ENCODE results near the gene MAP3K14. TPM values are rescaled to one million over a fixed set of nuclear protein-coding genes. Genes with fewer than 3 reads are reported as not detected.
A peak's percentile ranks its signal among the peaks of the same experiment; 100 is the strongest.

MAP3K14 gene
- total and polyA plus RNA-seq, 2 donors (not counting 1 experiment from before 2014, with no cell fraction given): 3.6 to 5.2 TPM

DNA sequence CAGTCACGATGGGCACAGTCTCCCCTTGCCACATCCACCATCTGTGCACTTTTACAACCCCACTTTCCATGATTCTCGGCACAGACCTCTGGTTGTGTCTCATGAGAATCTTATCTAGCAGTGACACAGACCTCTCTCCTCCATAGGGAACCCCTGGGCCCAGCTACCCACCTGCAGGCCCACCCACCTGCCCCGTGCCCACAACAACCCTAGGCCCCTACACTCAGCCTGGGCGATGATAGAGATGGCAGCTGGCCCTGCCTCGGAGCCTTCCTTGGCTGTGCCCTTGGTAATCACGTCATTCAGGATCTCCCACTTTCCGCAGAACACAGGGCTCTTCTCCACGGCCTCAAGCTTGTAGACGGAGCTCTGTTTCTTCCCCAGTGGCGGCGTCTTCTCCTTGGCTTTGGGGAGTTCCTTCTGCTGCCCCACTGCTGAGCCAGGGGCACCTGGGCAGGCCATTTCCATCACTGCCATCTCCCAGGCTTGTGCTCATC is 26.5 kb downstream of the MAP3K14 start:
- Histone ChIP-seq H3K4me1 (ENCODE audit: control insufficient read depth, extremely low read depth, insufficient read depth, low read length) (peaks cover 20% of the 10 kb centered on the region), H3K9me3 (ENCODE audit: control insufficient read depth, insufficient read depth, low read depth, low read length) (no peaks in the 10 kb centered on the region), H4K20me1 (ENCODE audit: control insufficient read depth, extremely low read depth, insufficient read depth, low read length) (no peaks in the 10 kb centered on the region), H3K4me2 (ENCODE audit: extremely low read depth, insufficient read depth, low read length) (no peak overlapping the region), H3K4me3 (replicated peaks in 1 of 4; ENCODE audit: control extremely low read depth in 1 of 4, insufficient read depth in 1 of 4, low read depth in 3 of 4, low read length in 4 of 4) (no peak overlapping the region), H3K9ac (ENCODE audit: insufficient read depth, low read length) (no peak overlapping the region), H3K79me2 (ENCODE audit: control insufficient read depth, insufficient read depth, low read length) (peaks cover 13% of the 10 kb centered on the region), H3K36me3 (ENCODE audit: control insufficient read depth, insufficient read depth, low read length) (peaks cover 14% of the 10 kb centered on the region), H3K27ac (ENCODE audit: insufficient read depth, low read length) (no peak overlapping the region), H2AFZ (ENCODE audit: low read length) (no peak overlapping the region), H3K27me3 (ENCODE audit: control insufficient read depth, insufficient read depth, low read length) (no peaks in the 10 kb centered on the region)
- no peak for DNase-seq (ENCODE audit: low read depth in 2 of 2)
- no peak for TF ChIP-seq EZH2 (IDR thresholded peaks at IDR 0.05; ENCODE audit: low read length, missing control alignments)
- TF ChIP-seq, protein P1, sequence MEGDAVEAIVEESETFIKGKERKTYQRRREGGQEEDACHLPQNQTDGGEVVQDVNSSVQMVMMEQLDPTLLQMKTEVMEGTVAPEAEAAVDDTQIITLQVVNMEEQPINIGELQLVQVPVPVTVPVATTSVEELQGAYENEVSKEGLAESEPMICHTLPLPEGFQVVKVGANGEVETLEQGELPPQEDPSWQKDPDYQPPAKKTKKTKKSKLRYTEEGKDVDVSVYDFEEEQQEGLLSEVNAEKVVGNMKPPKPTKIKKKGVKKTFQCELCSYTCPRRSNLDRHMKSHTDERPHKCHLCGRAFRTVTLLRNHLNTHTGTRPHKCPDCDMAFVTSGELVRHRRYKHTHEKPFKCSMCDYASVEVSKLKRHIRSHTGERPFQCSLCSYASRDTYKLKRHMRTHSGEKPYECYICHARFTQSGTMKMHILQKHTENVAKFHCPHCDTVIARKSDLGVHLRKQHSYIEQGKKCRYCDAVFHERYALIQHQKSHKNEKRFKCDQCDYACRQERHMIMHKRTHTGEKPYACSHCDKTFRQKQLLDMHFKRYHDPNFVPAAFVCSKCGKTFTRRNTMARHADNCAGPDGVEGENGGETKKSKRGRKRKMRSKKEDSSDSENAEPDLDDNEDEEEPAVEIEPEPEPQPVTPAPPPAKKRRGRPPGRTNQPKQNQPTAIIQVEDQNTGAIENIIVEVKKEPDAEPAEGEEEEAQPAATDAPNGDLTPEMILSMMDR (conservative IDR thresholded peaks at IDR 0.05 in 1 of 2, IDR thresholded peaks at IDR 0.05 in 1 of 2; ENCODE audit: low read depth in 1 of 2, low read length in 2 of 2): no peak

DNA sequence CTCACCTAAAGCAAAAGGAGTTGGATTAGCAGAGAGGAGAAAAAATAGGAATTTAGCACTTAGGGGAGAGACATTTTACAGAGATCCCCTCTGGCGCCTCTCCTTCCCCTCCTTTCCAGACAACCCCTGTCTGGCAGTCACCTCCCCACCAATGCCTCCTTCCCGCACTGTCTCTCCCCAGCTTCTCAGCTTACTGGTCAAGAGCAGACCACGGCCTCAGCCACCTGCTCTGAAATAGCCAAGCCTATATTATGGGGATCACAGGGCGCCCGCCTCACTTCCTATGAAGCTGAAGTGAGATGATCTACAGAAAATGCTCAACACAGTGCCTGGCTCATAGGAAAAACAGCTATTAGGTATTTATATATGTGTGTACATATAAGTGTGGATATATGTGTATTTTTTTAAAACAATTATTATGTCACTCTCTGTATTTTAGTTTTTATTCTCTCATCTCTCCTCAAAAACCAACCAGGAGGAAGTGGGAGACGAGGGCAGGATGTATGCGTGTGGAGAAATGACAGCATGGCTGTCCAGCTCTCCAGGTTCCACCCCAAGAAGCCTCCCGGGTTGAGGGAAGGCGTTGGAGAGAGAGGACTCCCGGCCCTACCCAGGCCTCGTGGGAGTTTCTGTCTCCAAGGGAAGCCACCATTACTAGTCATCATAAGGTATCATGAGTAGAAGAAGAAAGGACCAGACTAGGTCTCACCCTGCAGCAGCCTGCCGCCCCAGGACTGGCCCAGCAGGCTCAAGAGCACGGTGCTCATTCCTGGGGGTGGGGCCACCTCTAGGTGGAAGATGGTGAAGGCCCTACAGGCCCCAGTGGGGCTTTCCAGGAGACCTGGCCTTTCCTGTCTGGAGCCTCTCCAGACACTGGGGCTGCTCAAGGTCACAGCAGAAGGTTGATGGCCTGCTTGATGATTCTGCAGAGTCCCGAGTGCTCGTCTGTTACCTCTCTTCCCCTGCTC is 27.2 kb downstream of the MAP3K14 start:
- peaks cover 19% of the 10 kb centered on the region for H3K36me3 ChIP-seq (ENCODE audit: control insufficient read depth, insufficient read depth, low read length)

DNA sequence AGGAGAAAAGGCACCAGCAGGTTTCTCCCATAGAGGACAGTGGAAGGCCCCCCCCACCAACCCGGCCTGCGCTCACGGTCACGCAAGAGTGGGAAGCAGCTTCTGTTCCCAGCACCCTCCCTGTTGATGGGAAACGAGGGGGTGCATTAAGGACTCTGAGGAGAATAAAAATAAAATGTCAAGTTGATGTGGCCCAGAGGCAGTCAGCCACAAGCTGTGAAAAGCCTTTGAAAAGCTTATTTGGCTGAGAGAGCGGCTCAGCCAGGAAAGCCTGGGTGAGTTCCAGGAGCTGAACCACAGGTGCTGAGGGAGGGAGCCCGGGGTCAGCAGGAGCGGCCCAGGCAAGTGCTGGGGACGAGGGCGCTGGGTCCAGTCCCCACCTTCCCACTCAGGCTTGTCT is 28.0 kb downstream of the MAP3K14 start:
- peaks cover 13% of the 10 kb centered on the region for H3K4me1 ChIP-seq (ENCODE audit: control insufficient read depth, extremely low read depth, insufficient read depth, low read length)
- H3K4me2 ChIP-seq (ENCODE audit: extremely low read depth, insufficient read depth, low read length): no peak overlapping the region
- H3K79me2 ChIP-seq (ENCODE audit: control insufficient read depth, insufficient read depth, low read length): peaks cover 13% of the 10 kb centered on the region
- H2AFZ ChIP-seq (ENCODE audit: low read length): no peak overlapping the region
- H3K9me3 ChIP-seq (ENCODE audit: control insufficient read depth, insufficient read depth, low read depth, low read length): no peaks in the 10 kb centered on the region
- peaks cover 26% of the 10 kb centered on the region for H3K36me3 ChIP-seq (ENCODE audit: control insufficient read depth, insufficient read depth, low read length)
- no peak overlapping the region for H3K27ac ChIP-seq (ENCODE audit: insufficient read depth, low read length)
- no peaks in the 10 kb centered on the region for H3K27me3 ChIP-seq (ENCODE audit: control insufficient read depth, insufficient read depth, low read length)
- H3K4me3 ChIP-seq (replicated peaks in 1 of 4; ENCODE audit: control extremely low read depth in 1 of 4, insufficient read depth in 1 of 4, low read depth in 3 of 4, low read length in 4 of 4): no peak overlapping the region
- peak in 1 of 2 donors; percentile 36 for DNase-seq (ENCODE audit: low read depth in 2 of 2)
- H4K20me1 ChIP-seq (ENCODE audit: control insufficient read depth, extremely low read depth, insufficient read depth, low read length): no peaks in the 10 kb centered on the region
- no peak overlapping the region for H3K9ac ChIP-seq (ENCODE audit: insufficient read depth, low read length)
- no peak for TF ChIP-seq EZH2 (IDR thresholded peaks at IDR 0.05; ENCODE audit: low read length, missing control alignments)

More for the DNA sequence above, 27.2 kb downstream of the MAP3K14 start:
- no peak overlapping the region for H3K4me2 ChIP-seq (ENCODE audit: extremely low read depth, insufficient read depth, low read length)
- no peak overlapping the region for H3K4me3 ChIP-seq (replicated peaks in 1 of 4; ENCODE audit: control extremely low read depth in 1 of 4, insufficient read depth in 1 of 4, low read depth in 3 of 4, low read length in 4 of 4)
- no peak overlapping the region for H2AFZ ChIP-seq (ENCODE audit: low read length)
- H4K20me1 ChIP-seq (ENCODE audit: control insufficient read depth, extremely low read depth, insufficient read depth, low read length): no peaks in the 10 kb centered on the region
- peaks cover 20% of the 10 kb centered on the region for H3K4me1 ChIP-seq (ENCODE audit: control insufficient read depth, extremely low read depth, insufficient read depth, low read length)
- no peaks in the 10 kb centered on the region for H3K9me3 ChIP-seq (ENCODE audit: control insufficient read depth, insufficient read depth, low read depth, low read length)
- DNase-seq (ENCODE audit: low read depth in 2 of 2): no peak
- H3K9ac ChIP-seq (ENCODE audit: insufficient read depth, low read length): no peak overlapping the region
- H3K27me3 ChIP-seq (ENCODE audit: control insufficient read depth, insufficient read depth, low read length): no peaks in the 10 kb centered on the region
- TF ChIP-seq, protein P1 (conservative IDR thresholded peaks at IDR 0.05 in 1 of 2, IDR thresholded peaks at IDR 0.05 in 1 of 2; ENCODE audit: low read depth in 1 of 2, low read length in 2 of 2): no peak
- TF ChIP-seq EZH2 (IDR thresholded peaks at IDR 0.05; ENCODE audit: low read length, missing control alignments): no peak
- peaks cover 13% of the 10 kb centered on the region for H3K79me2 ChIP-seq (ENCODE audit: control insufficient read depth, insufficient read depth, low read length)
- no peak overlapping the region for H3K27ac ChIP-seq (ENCODE audit: insufficient read depth, low read length)
